ENCODE results near the gene MYLK2.

MYLK2 gene

DNA sequence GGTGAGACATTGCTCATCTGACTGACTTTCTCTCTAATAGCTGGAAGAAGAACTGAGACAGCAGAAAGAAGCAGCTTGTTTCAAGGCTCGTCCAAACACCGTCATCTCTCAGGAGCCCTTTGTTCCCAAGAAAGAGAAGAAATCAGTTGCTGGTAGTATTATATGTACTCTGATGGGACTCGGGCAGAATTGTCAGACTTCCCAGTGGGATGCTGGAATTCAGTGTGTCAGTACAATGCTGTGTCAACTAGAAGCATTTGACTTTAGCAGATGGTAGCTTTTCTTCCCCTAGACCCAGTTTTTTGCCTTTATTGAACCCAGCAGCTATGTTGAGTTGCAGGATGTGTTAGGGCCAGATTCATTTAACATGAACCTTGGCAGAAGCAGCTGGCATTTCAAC lies 21.8 kb upstream of the MYLK2 start:
- H3K36me3 ChIP-seq, result no peaks in the 10 kb centered on the region
- intact Hi-C loops (cut with DNase I; ENCODE audit: low total_unique reads), result no loop called here

DNA sequence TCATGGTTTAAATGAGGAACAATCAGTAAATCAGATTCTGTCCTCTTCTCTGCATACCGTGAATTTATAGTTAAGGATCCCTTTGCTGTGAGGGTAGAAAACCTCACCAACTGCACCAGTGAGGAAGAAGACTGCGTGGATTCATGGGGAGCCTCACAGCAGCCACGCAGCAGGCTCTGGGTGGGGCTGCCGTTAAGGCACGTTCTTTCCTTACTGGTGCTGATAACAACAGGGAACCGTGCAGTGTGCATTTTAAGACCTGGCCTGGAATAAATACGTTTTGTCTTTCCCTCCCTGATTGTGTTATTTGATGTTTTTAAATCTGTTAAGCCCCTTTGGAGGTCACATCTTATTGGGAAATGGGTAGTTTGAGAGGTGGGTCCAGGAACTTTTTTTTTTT lies 17.6 kb upstream of the MYLK2 start:
- H3K4me3 ChIP-seq, result no peak overlapping the region
- no peak for DNase-seq
- no peaks in the 10 kb centered on the region for H3K27me3 ChIP-seq
- no peak overlapping the region for H3K27ac ChIP-seq
- intact Hi-C loops (cut with DNase I; ENCODE audit: low total_unique reads), result no loop called here
- no peak for TF ChIP-seq CTCF (IDR thresholded peaks at IDR 0.05)
- H3K4me1 ChIP-seq, result peaks cover 0 to 9% (median 4%) of the 10 kb centered on the region in 4 donors
- no peaks in the 10 kb centered on the region for H3K9me3 ChIP-seq
- no peaks in the 10 kb centered on the region for H3K36me3 ChIP-seq

More for the DNA sequence above, 21.8 kb upstream of the MYLK2 start:
- no peak overlapping the region for H3K27ac ChIP-seq
- no peaks in the 10 kb centered on the region for H3K9me3 ChIP-seq
- no peak overlapping the region for H3K4me3 ChIP-seq
- no peak for TF ChIP-seq CTCF (IDR thresholded peaks at IDR 0.05)
- no peaks in the 10 kb centered on the region for H3K4me1 ChIP-seq
- H3K27me3 ChIP-seq, result no peaks in the 10 kb centered on the region
- DNase-seq, result no peak

DNA sequence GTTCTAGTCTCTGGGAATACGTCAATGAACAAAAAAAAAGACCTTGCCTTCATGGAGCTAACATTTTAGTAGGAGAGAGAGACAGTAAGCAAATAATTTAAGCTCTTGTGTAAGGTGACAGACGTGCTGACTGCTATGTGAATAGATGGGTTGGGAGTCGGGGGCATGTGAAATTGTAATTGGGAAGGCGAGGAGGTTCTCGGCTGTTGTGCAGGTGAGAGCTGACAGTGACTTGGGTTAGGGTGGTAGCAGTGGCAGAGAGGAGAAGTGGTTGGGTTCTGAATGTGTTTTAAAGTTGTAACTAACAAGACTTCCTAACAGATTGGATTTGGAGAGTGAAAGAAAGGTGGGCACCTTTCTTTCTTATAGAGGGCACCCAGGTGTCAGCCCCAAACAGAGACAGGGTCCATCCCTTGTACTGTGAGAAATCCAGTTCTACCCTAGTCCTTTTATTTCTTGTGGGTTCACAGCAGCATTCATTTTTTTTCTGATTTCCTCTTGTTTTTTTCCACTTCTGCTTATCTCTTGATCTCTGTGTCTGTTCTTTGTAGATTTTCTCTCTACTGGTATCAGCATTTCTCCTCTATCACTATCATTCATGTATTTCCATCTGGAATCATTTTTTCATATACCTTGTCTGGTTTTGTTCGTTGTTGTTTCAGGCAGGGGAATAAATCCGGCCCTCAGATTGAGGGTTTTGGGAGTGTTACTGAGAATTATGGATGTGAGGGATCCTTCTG lies 15.4 kb upstream of the MYLK2 start:
- H3K36me3 ChIP-seq, result no peaks in the 10 kb centered on the region
- H3K27ac ChIP-seq, result no peak overlapping the region
- no peak for TF ChIP-seq CTCF (IDR thresholded peaks at IDR 0.05)
- intact Hi-C loops (cut with DNase I; ENCODE audit: low total_unique reads), result no loop called here
- peaks cover 0 to 30% (median 21%) of the 10 kb centered on the region in 4 donors for H3K4me1 ChIP-seq
- DNase-seq, result no peak
- H3K9me3 ChIP-seq, result no peaks in the 10 kb centered on the region
- H3K27me3 ChIP-seq, result no peaks in the 10 kb centered on the region
- no peak overlapping the region for H3K4me3 ChIP-seq

GRCh38 chr20:31806564-31807355 lies 12.4 kb upstream of the MYLK2 start:
- H3K36me3 ChIP-seq, result no peaks in the 10 kb centered on the region
- H3K27ac ChIP-seq, result peak overlapping the region; percentile 69 to 83
- peaks cover 0 to 60% (median 44%) of the 10 kb centered on the region in 4 donors for H3K4me1 ChIP-seq
- H3K27me3 ChIP-seq, result no peaks in the 10 kb centered on the region
- intact Hi-C loops (cut with DNase I; ENCODE audit: low total_unique reads), result no loop called here
- no peaks in the 10 kb centered on the region for H3K9me3 ChIP-seq
- no peak for DNase-seq
- no peak overlapping the region for H3K4me3 ChIP-seq
- no peak for TF ChIP-seq CTCF (IDR thresholded peaks at IDR 0.05)

DNA sequence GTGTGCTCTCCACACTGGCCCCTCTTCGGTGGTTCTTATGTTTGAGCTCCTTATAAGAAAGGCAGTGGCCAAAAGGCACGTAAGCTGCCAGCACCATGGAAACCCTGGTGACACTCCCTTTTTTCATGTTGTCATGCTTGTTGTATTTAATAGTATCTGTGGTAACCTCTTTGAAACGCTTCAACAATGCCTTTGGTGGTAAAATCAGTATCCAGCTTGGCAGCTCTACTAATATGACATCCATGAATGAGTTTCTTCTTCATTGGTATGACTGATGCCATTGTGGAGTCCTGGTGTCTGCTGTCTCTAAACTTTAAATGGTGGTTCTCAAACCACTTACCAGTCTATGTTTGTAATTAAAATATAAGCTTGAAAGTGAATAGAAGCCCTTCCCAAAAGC lies 10.7 kb upstream of the MYLK2 start:
- no peaks in the 10 kb centered on the region for H3K36me3 ChIP-seq
- TF ChIP-seq CTCF (IDR thresholded peaks at IDR 0.05), result no peak
- no peak for DNase-seq
- H3K27me3 ChIP-seq, result no peaks in the 10 kb centered on the region
- no peak overlapping the region for H3K4me3 ChIP-seq
- intact Hi-C loops (cut with DNase I; ENCODE audit: low total_unique reads), result no loop called here
- no peaks in the 10 kb centered on the region for H3K9me3 ChIP-seq
- H3K4me1 ChIP-seq, result peaks cover 0 to 77% (median 60%) of the 10 kb centered on the region in 4 donors
- peak overlapping the region; percentile 83 to 87 for H3K27ac ChIP-seq
